T-helper 9 cell (primary cell): ENCODE data around the gene PPP1R1B.

Experiments
- DNase-seq: peaks from one replicate; pipeline ENCODE4 v3.0.0-alpha.2; 2020

Gene PPP1R1B

GRCh38 chr17:39658346-39658745 is 31.6 kb downstream of the PPP1R1B start:
- no peak for DNase-seq

- no peak for DNase-seq
These were observed 32.0 kb downstream of the PPP1R1B start for GRCh38 chr17:39658760-39659159.

GRCh38 chr17:39659279-39660010 is 32.7 kb downstream of the PPP1R1B start:
- no peak for DNase-seq

- no peak for DNase-seq
These were observed 33.2 kb downstream of the PPP1R1B start for GRCh38 chr17:39660011-39660360.

- DNase-seq: no peak
These were observed 33.9 kb downstream of the PPP1R1B start for GRCh38 chr17:39660397-39661385.

- no peak for DNase-seq
These were observed 35.2 kb downstream of the PPP1R1B start for GRCh38 chr17:39661744-39662541.

- DNase-seq: no peak
These were observed 36.0 kb downstream of the PPP1R1B start for GRCh38 chr17:39662551-39663339.

GRCh38 chr17:39663340-39663687 is 36.6 kb downstream of the PPP1R1B start:
- no peak for DNase-seq

- no peak for DNase-seq
These were observed 37.2 kb downstream of the PPP1R1B start for GRCh38 chr17:39663688-39664580.

- DNase-seq: no peak
These were observed 38.1 kb downstream of the PPP1R1B start, which contains the start of gene TCAP for GRCh38 chr17:39664581-39665561. TSS of gene TCAP (plus strand) at chr17:39665349. CDS start at chr17:39665360, 11 bp downstream.

- no peak for DNase-seq
These were observed 39.0 kb downstream of the PPP1R1B start for GRCh38 chr17:39665642-39666224.

GRCh38 chr17:39666231-39666600 is 39.5 kb downstream of the PPP1R1B start:
- DNase-seq: no peak

GRCh38 chr17:39666601-39667261 is 40.0 kb downstream of the PPP1R1B start:
- no peak for DNase-seq

GRCh38 chr17:39667262-39667944 is 40.7 kb downstream of the PPP1R1B start:
- no peak for DNase-seq

- peak; percentile 63 for DNase-seq
These were observed 41.5 kb downstream of the PPP1R1B start, which contains the start of gene PNMT for GRCh38 chr17:39667945-39668924. TSS of gene PNMT (plus strand) at chr17:39668453. CDS start at chr17:39668476, 23 bp downstream.

GRCh38 chr17:39669897-39670735 is 43.4 kb downstream of the PPP1R1B start:
- DNase-seq: no peak
